ENCODE data around the gene WWOX. TPM values are rescaled to one million over a fixed set of nuclear protein-coding genes. Genes with fewer than 3 reads are reported as not detected.

WWOX gene
- total and polyA plus RNA-seq, 2 of the 13 experiments (the other 11 are each of a cell fraction or from before 2014, with no cell fraction given) = 9.1 to 37.4 TPM

DNA sequence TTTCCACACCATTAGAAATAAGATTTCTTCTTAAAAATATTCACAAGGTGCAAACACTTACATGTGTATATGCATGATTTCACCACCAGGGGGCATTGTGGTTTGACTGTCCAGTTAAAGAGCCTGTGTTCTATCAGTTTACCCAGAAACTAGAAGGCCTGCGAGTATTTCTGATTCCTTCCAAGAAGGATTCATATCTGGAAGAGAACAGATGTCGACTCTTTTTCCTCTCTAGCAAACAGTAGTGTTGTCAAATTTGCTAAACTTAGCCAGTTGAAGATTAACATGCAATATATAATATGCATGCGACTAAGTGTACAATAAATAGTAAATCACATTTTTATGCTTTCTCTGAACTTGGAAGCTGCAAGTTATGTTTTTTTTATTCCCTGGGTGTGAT, 404.1 kb downstream of the WWOX start (continued):
- TF ChIP-seq NR1H2 (CRISPR knock-in tag; IDR thresholded peaks at IDR 0.05; ENCODE audit: borderline replicate concordance, low read depth) = no peak
- no peak for TF ChIP-seq IRF2 (CRISPR knock-in tag; IDR thresholded peaks at IDR 0.05)
- TF ChIP-seq RARA (CRISPR knock-in tag; IDR thresholded peaks at IDR 0.05) = no peak
- no peak for TF ChIP-seq TOE1 (CRISPR knock-in tag; IDR thresholded peaks at IDR 0.05)
- TF ChIP-seq ZNF33A (CRISPR knock-in tag; IDR thresholded peaks at IDR 0.05; ENCODE audit: borderline replicate concordance) = no peak
- no peak for TF ChIP-seq JDP2 (CRISPR knock-in tag; IDR thresholded peaks at IDR 0.05; ENCODE audit: borderline replicate concordance)
- TF ChIP-seq SAP130 (CRISPR knock-in tag; IDR thresholded peaks at IDR 0.05; ENCODE audit: low read depth) = 0 out of 2 replicates have a peak, but pooled peaks have one; percentile 21
- no peak for TF ChIP-seq SAFB2 (CRISPR knock-in tag; IDR thresholded peaks at IDR 0.05; ENCODE audit: borderline replicate concordance, low read depth)
- no peak for TF ChIP-seq POLR2AphosphoS2 (IDR thresholded peaks at IDR 0.05; ENCODE audit: low read depth, low read length)
- TF ChIP-seq ZNF317 (CRISPR knock-in tag; IDR thresholded peaks at IDR 0.05) = no peak
- no peak for TF ChIP-seq NBN (conservative IDR thresholded peaks at IDR 0.05)
- TF ChIP-seq GFI1 (CRISPR knock-in tag; IDR thresholded peaks at IDR 0.05; ENCODE audit: borderline replicate concordance) = no peak
- peak; percentile 36; the same call in 1 of the 2 replicates for TF ChIP-seq GATAD2A (CRISPR knock-in tag; IDR thresholded peaks at IDR 0.05)
- no peak for TF ChIP-seq HIVEP1 (CRISPR knock-in tag; IDR thresholded peaks at IDR 0.05)

DNA sequence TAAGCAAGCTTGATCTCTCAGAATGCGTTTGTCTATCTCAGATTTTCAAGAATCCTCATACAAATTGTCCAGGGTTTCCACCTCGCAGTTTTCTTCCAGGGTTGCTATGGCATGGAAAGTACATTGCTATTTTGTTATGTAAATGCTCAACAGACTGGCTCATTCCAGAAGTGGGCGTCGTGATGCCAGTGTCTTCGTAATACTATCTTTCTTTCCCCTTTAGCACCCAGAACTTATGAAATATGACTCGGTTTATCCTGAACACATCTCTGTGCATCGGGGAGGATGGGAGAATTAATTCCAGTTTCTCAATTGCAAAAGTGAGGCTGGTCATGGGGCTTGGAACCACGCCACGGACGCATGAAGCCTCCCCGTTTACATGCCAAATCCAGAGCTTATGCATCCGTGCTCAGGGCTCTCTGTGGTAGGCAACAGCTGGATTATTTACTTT, 405.0 kb downstream of the WWOX start:
- no peaks in the 10 kb centered on the region for H3K36me3 ChIP-seq (replicated peaks in 1 of 2; ENCODE audit: control insufficient read depth in 1 of 2, insufficient read depth in 2 of 2, low read length in 2 of 2)
- no peaks in the 10 kb centered on the region for H3K9me3 ChIP-seq (ENCODE audit: low read length)
- no peak overlapping the region for H3K4me2 ChIP-seq (ENCODE audit: low read depth, low read length)
- no peak for DNase-seq (ENCODE audit: low spot score)
- peaks cover 61% of the 10 kb centered on the region for H3K4me1 ChIP-seq (ENCODE audit: insufficient read depth, low read length)
- WGBS (ENCODE audit: low lambda C conversion rate) = 82% methylated on average over 12 of the region's 12 CpGs
- in situ Hi-C loops (cut with HindIII; ENCODE audit: extremely low pct_ligation_motif_present, low pct_unique_long_range_greater_than_20kb) = loop anchor here (5.0 to 25.0 kb wide), 2 partner anchors 268 to 1108 kb away; partner anchors contain the start of gene MAF
- no peak for TF ChIP-seq NFIC (IDR thresholded peaks at IDR 0.05; ENCODE audit: low read length)
- TF ChIP-seq ZSCAN30 (CRISPR knock-in tag; IDR thresholded peaks at IDR 0.05) = no peak
- 0 out of 2 replicates have a peak, but pooled peaks have one; percentile 34 for TF ChIP-seq ZBTB38 (CRISPR knock-in tag; IDR thresholded peaks at IDR 0.05)
- no peak for TF ChIP-seq PCBP1 (IDR thresholded peaks at IDR 0.05; ENCODE audit: borderline replicate concordance, low read depth, low read length)
- no peak for TF ChIP-seq ZNF652 (CRISPR knock-in tag; IDR thresholded peaks at IDR 0.05; ENCODE audit: borderline replicate concordance, low read depth)
- TF ChIP-seq FOXK1 (CRISPR knock-in tag; IDR thresholded peaks at IDR 0.05; ENCODE audit: borderline replicate concordance, low read depth) = no peak
- ChIA-PET CTCF (ENCODE audit: low intra/inter-chr PET ratio, low total read pairs) (interaction anchor here (1.1 kb wide), 1 partner anchor 276 kb away, joined by 4 read pairs; no protein-coding TSS in a partner anchor), POLR2A (interaction anchor here (2.3 to 3.8 kb wide), 2 partner anchors 18 to 23 kb away, joined by 9 to 88 read pairs; no protein-coding TSS in a partner anchor)
- no peak for ATAC-seq
- no TSS peak for BruUV-seq (replicated peaks)
- no peak overlapping the region for H2AFZ ChIP-seq (ENCODE audit: low read length)
- FAIRE-seq = no peak
- no peak overlapping the region for H3K9ac ChIP-seq (ENCODE audit: insufficient read depth, low read depth, low read length)
- H3K4me3 ChIP-seq (replicated peaks in 1 of 3; ENCODE audit: insufficient read depth in 1 of 3, low read depth in 2 of 3, low read length in 3 of 3) = no peak overlapping the region
- H3K79me2 ChIP-seq (ENCODE audit: insufficient read depth, low read length) = no peaks in the 10 kb centered on the region
- intact Hi-C loops (cut with micrococcal nuclease; ENCODE audit: unreplicated experiment) = loop anchor here (2.0 to 10.0 kb wide), 3 partner anchors 266 to 1100 kb away; partner anchors contain the start of gene MAF
- no peaks in the 10 kb centered on the region for H4K20me1 ChIP-seq (ENCODE audit: insufficient read depth, low read length)
- no peak overlapping the region for H3K27ac ChIP-seq (ENCODE audit: extremely low read length, insufficient read depth, low read length)
- no peaks in the 10 kb centered on the region for H3K27me3 ChIP-seq (ENCODE audit: control insufficient read depth in 1 of 2, insufficient read depth in 2 of 2, low read length in 2 of 2)
